Measurements from ENCODE around the gene SDHAF2.

Gene SDHAF2

DNA sequence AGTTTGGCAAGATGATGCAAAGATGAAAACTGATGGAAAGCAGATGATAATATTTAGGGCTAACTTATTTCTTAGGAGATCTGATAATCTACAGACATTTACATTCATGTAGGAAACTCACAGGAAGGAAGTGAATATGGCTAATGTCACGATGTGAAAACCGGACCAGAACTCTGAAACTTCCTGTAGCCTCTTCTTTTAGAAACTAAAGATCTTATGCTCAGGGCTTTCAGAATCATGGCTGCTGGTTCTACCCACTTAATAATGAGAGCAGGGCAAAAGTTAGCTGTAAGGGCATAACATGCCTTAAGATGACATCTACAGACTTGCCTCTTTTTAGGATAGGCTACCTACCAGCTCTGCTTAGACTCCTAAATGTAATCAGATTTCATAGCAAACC, 15.4 kb upstream of the SDHAF2 start:
- Histone ChIP-seq H3K9me3 (ENCODE audit: low read length) (no peaks in the 10 kb centered on the region), H3K9ac (ENCODE audit: low read length) (no peak overlapping the region), H3K79me2 (ENCODE audit: insufficient read depth, low read length) (0 out of 2 replicates have a peak, but pooled peaks cover 4% of the 10 kb centered on the region), H3K36me3 (ENCODE audit: insufficient read depth, low read length) (peaks cover 100% of the 10 kb centered on the region), H3K9me2 (ENCODE audit: low read depth, low read length) (no peaks in the 10 kb centered on the region), H3F3A (ENCODE audit: insufficient read depth, low read length) (no peaks in the 10 kb centered on the region), H3K27ac (ENCODE audit: low read depth, low read length, poor library complexity, severe bottlenecking) (no peak overlapping the region), H3K4me1 (ENCODE audit: insufficient read depth, low read length, severe bottlenecking) (no peaks in the 10 kb centered on the region), H2AFZ (ENCODE audit: low read length) (no peak overlapping the region), H4K20me1 (ENCODE audit: insufficient read depth, low read length) (peaks cover 3% of the 10 kb centered on the region; the same call in 1 of the 2 replicates), H3K4me2 (ENCODE audit: low read length) (no peak overlapping the region), H3K27me3 (ENCODE audit: insufficient read depth, low read length) (no peaks in the 10 kb centered on the region), H3K4me3 (ENCODE audit: low read depth, low read length, poor library complexity, severe bottlenecking) (no peak overlapping the region)
- TF ChIP-seq, protein P1, sequence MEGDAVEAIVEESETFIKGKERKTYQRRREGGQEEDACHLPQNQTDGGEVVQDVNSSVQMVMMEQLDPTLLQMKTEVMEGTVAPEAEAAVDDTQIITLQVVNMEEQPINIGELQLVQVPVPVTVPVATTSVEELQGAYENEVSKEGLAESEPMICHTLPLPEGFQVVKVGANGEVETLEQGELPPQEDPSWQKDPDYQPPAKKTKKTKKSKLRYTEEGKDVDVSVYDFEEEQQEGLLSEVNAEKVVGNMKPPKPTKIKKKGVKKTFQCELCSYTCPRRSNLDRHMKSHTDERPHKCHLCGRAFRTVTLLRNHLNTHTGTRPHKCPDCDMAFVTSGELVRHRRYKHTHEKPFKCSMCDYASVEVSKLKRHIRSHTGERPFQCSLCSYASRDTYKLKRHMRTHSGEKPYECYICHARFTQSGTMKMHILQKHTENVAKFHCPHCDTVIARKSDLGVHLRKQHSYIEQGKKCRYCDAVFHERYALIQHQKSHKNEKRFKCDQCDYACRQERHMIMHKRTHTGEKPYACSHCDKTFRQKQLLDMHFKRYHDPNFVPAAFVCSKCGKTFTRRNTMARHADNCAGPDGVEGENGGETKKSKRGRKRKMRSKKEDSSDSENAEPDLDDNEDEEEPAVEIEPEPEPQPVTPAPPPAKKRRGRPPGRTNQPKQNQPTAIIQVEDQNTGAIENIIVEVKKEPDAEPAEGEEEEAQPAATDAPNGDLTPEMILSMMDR (IDR thresholded peaks at IDR 0.05; ENCODE audit: low read length) = no peak
- TF ChIP-seq EZH2 (IDR thresholded peaks at IDR 0.05; ENCODE audit: borderline replicate concordance, low read length) = no peak

GRCh38 chr11:61415381-61415780, 14.5 kb upstream of the SDHAF2 start:
- peaks cover 100% of the 10 kb centered on the region for H3K36me3 ChIP-seq (ENCODE audit: insufficient read depth, low read length)
- H3K4me3 ChIP-seq (ENCODE audit: low read depth, low read length, poor library complexity, severe bottlenecking) = no peak overlapping the region
- no peak overlapping the region for H3K9ac ChIP-seq (ENCODE audit: low read length)
- H3K9me3 ChIP-seq (ENCODE audit: low read length) = no peaks in the 10 kb centered on the region
- H3K27ac ChIP-seq (ENCODE audit: low read depth, low read length, poor library complexity, severe bottlenecking) = no peak overlapping the region
- no peak overlapping the region for H2AFZ ChIP-seq (ENCODE audit: low read length)
- peaks cover 3% of the 10 kb centered on the region; the same call in 1 of the 2 replicates for H4K20me1 ChIP-seq (ENCODE audit: insufficient read depth, low read length)
- TF ChIP-seq, protein P1 (IDR thresholded peaks at IDR 0.05; ENCODE audit: low read length) = no peak
- TF ChIP-seq EZH2 (IDR thresholded peaks at IDR 0.05; ENCODE audit: borderline replicate concordance, low read length) = no peak
- H3K4me2 ChIP-seq (ENCODE audit: low read length) = no peak overlapping the region
- no peaks in the 10 kb centered on the region for H3K27me3 ChIP-seq (ENCODE audit: insufficient read depth, low read length)
- no peaks in the 10 kb centered on the region for H3K4me1 ChIP-seq (ENCODE audit: insufficient read depth, low read length, severe bottlenecking)
- H3K9me2 ChIP-seq (ENCODE audit: low read depth, low read length) = no peaks in the 10 kb centered on the region
- 0 out of 2 replicates have a peak, but pooled peaks cover 4% of the 10 kb centered on the region for H3K79me2 ChIP-seq (ENCODE audit: insufficient read depth, low read length)
- H3F3A ChIP-seq (ENCODE audit: insufficient read depth, low read length) = no peaks in the 10 kb centered on the region

- no peaks in the 10 kb centered on the region for H3K4me1 ChIP-seq (ENCODE audit: insufficient read depth, low read length, severe bottlenecking)
- no peaks in the 10 kb centered on the region for H3K27me3 ChIP-seq (ENCODE audit: insufficient read depth, low read length)
- H3F3A ChIP-seq (ENCODE audit: insufficient read depth, low read length) = no peaks in the 10 kb centered on the region
- no peak overlapping the region for H3K4me3 ChIP-seq (ENCODE audit: low read depth, low read length, poor library complexity, severe bottlenecking)
- H3K36me3 ChIP-seq (ENCODE audit: insufficient read depth, low read length) = peaks cover 99% of the 10 kb centered on the region
- H3K9ac ChIP-seq (ENCODE audit: low read length) = no peak overlapping the region
- H3K79me2 ChIP-seq (ENCODE audit: insufficient read depth, low read length) = 0 out of 2 replicates have a peak, but pooled peaks cover 4% of the 10 kb centered on the region
- H4K20me1 ChIP-seq (ENCODE audit: insufficient read depth, low read length) = peaks cover 3% of the 10 kb centered on the region; the same call in 1 of the 2 replicates
- H3K4me2 ChIP-seq (ENCODE audit: low read length) = no peak overlapping the region
- no peak for TF ChIP-seq EZH2 (IDR thresholded peaks at IDR 0.05; ENCODE audit: borderline replicate concordance, low read length)
- TF ChIP-seq, protein P1 (IDR thresholded peaks at IDR 0.05; ENCODE audit: low read length) = no peak
- H3K27ac ChIP-seq (ENCODE audit: low read depth, low read length, poor library complexity, severe bottlenecking) = no peak overlapping the region
- H2AFZ ChIP-seq (ENCODE audit: low read length) = no peak overlapping the region
- H3K9me2 ChIP-seq (ENCODE audit: low read depth, low read length) = no peaks in the 10 kb centered on the region
- no peaks in the 10 kb centered on the region for H3K9me3 ChIP-seq (ENCODE audit: low read length)
Measured at GRCh38 chr11:61416941-61417340, 13.0 kb upstream of the SDHAF2 start.
